ENCODE data around the gene CLEC12A.
"Not testable (repeated sequence)": the region's sequence is repeated elsewhere in the genome, so short reads cannot be mapped to it uniquely, and the experiment has no call there.

- TF ChIP-seq POLR2A (IDR thresholded peaks at IDR 0.05), result not testable (repeated sequence)
- TF ChIP-seq, protein P1, sequence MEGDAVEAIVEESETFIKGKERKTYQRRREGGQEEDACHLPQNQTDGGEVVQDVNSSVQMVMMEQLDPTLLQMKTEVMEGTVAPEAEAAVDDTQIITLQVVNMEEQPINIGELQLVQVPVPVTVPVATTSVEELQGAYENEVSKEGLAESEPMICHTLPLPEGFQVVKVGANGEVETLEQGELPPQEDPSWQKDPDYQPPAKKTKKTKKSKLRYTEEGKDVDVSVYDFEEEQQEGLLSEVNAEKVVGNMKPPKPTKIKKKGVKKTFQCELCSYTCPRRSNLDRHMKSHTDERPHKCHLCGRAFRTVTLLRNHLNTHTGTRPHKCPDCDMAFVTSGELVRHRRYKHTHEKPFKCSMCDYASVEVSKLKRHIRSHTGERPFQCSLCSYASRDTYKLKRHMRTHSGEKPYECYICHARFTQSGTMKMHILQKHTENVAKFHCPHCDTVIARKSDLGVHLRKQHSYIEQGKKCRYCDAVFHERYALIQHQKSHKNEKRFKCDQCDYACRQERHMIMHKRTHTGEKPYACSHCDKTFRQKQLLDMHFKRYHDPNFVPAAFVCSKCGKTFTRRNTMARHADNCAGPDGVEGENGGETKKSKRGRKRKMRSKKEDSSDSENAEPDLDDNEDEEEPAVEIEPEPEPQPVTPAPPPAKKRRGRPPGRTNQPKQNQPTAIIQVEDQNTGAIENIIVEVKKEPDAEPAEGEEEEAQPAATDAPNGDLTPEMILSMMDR (IDR thresholded peaks at IDR 0.05 in 4 of 5, conservative IDR thresholded peaks at IDR 0.05 in 1 of 5), result not testable (repeated sequence)
Observed at GRCh38 chr12:9974731-9975130, 3.5 kb downstream of the CLEC12A start.
